ENCODE results near the gene PPIP5K2.
"Not testable (repeated sequence)": the region's sequence is repeated elsewhere in the genome, so short reads cannot be mapped to it uniquely, and the experiment has no call there.

PPIP5K2 gene

GRCh38 chr5:103207653-103208052, 87.6 kb downstream of the PPIP5K2 start:
- no peak for DNase-seq (ENCODE audit: low read depth, low spot score)

GRCh38 chr5:103208460-103208859, 88.4 kb downstream of the PPIP5K2 start:
- DNase-seq (ENCODE audit: low read depth, low spot score), result no peak

DNA sequence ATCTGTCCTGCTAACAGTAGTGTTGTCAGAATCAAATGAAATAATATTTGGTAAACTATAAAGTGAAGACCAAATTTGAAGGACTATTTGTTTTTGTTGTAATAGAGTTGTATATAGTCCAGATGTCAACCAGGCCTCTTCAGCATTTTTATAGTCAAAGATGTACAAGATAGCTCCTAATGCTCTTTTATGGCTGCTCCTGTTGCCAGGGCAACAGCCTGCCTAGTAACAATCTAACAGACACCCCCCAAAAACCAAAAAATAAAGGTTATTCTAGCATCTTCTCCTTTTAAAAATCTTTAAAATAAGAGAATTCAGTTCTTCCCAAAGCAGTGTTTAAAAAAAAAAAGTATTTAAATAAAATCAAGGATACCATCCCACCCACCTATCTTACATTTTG, 89.0 kb downstream of the PPIP5K2 start:
- no peak for DNase-seq (ENCODE audit: low read depth, low spot score)

- no peak for DNase-seq (ENCODE audit: low read depth, low spot score)
Observed at GRCh38 chr5:103210952-103211351, 90.9 kb downstream of the PPIP5K2 start.

- no peak for DNase-seq (ENCODE audit: low read depth, low spot score)
Observed at GRCh38 chr5:103211576-103212561, 91.8 kb downstream of the PPIP5K2 start.

GRCh38 chr5:103216137-103216536, 96.0 kb downstream of the PPIP5K2 start:
- DNase-seq (ENCODE audit: low read depth, low spot score), result no peak

DNA sequence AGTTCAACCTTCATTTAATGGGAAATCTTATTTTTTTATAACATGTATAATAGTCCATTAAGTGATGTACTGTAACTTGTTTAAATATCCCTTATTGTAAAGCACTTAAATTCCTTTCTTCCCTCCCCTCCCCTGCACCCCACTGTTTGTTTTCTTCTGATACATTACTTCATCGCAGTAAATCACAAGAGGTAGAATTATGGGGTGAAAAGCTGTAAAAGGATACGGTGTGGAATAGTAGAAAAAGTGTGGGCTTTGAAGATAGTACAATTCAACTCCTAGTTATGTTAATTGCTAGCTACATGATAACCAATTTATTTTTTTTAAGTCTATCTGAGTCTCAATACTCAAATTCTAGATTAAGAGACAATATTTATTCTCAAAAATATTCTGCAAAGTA, 96.6 kb downstream of the PPIP5K2 start:
- DNase-seq (ENCODE audit: low read depth, low spot score), result no peak

GRCh38 chr5:103217101-103217500, 97.0 kb downstream of the PPIP5K2 start:
- no peak for DNase-seq (ENCODE audit: low read depth, low spot score)

DNA sequence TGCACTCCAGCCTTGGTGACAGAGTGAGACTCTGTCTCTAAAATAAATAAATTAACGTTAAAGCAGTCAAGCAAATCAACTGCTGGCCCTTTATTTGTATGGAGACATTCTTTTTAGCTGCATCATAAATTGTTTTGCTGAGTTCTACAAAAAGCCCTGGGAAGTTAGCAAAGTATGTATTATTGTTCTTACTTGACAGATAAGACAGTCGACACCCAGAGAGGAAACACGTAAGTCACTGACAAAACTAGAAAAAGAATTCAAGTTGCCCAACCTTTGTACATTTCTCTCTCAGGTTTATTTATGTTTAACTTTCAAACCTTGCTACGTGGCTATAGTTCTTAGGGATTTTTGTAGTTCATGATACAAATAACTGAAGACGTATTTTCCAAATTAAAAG, 98.1 kb downstream of the PPIP5K2 start:
- DNase-seq (ENCODE audit: low read depth, low spot score), result no peak

DNA sequence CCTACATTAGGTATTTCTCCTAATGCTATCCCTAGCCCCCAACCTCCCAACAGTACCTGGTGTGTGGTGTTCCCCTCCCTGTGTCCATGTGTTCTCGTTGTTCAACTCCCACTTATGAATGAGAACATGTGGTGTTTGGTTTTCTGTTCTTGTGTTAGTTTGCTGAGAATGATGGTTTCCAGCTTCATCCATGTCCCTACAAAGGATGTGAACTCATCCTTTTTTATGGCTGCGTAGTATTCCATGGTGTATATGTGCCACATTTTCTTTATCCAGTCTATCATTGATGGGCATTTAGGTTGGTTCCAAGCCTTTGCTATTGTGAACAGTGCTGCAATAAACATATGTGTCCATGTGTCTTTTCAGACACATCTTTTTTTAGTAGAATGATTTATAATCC, 99.0 kb downstream of the PPIP5K2 start:
- not testable (repeated sequence) for DNase-seq (ENCODE audit: low read depth, low spot score)

DNA sequence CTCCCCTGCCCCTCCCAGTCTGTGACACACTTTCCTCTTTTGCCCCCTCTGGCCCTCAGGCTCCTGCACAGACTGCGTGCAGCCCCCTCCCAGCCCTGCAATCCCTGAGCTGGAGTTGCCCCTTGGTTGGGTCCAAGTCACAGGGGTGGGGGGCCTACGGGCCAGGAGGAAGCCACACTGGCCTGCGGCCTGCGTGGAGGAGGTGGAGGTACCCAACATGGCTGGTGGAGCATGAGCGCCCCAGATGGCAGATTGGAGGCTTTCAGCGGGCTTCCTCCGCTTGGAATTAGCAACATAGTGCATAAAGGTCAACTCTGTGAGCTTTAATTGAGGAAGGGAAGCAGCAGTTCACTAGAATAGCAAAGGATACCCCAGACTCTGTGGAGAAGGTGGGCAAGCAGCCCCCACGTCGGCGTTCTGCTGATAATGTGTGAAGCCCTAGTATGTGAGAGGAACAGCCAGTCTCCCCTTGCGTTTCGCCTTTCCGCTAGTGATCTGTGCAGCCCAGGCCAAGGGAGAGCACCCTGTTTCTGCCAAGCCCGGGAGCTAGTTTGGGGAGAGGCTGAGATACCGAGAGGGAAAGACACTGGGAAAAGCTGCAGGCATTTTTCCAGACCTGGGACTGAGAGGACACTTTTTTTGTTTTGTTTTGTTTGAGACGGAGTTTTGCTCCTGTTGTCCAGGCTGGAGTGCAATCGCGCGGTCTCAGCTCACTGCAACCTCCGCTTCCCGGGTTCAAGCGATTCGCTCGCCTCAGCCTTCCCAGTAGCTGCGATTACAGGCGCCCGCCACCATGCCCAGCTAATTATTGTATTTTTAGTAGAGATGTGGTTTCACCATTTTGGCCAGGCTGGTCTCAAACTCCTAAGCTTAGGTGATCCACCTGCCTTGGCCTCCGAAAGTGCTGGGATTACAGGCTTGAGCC, 103.2 kb downstream of the PPIP5K2 start:
- DNase-seq (ENCODE audit: low read depth, low spot score), result no peak

DNA sequence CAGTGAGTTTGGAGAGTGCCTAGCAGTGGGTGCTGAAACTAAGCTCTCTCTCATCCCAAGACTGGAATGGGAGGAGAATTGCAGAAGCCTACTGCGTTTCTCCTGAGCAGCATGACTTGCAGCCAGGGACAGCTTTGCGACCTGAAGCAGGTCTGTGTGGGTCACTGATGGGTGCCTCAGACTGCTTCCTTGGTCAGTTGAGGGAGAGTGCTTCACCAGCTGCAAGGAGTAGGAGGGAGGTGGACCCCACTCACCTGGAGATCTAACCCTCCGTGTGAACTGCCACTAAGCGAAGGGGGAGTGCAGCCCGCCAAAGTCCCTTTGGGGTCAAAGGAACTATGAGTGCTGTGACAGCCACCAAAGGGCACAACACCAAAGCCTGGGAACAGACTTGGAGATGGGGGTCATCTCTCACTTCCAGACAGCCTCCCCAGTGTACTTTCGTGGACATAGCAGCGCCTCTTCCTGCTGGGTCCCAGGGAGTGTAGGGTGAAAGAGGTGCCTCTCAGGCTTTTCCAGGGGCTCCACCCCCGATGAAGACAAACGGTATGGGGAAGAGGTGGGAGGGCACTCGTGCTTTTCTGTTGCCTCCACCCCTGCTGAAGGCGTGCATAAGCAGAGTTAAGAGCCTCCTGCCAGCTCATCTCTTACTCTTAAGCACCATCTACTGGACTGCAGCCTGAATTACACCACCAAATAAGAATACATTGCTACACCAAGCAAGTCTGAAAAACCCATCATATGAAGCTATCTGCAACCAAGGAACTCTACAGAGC, 104.2 kb downstream of the PPIP5K2 start:
- DNase-seq (ENCODE audit: low read depth, low spot score), result no peak

DNA sequence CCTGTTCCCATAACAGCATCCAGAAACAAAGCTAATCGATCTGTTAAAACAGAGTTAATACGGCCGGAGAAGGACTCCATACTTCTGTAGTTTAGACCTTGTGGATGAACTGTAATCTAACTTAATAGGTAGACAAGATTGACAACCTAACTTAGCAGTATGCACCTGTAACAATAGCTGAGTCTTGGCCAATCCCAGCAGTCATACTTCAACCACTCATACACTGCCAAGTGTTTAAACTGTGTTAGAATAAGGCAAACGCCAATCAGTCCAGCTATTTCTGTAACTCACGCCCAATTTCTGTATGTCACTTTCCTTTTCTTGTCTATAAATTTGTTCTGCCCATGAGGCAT, 104.8 kb downstream of the PPIP5K2 start:
- DNase-seq (ENCODE audit: low read depth, low spot score), result no peak

GRCh38 chr5:103228061-103228460, 108.0 kb downstream of the PPIP5K2 start:
- no peak for DNase-seq (ENCODE audit: low read depth, low spot score)

GRCh38 chr5:103228588-103228987, 108.5 kb downstream of the PPIP5K2 start:
- DNase-seq (ENCODE audit: low read depth, low spot score), result no peak

GRCh38 chr5:103232393-103232999, 112.4 kb downstream of the PPIP5K2 start:
- no peak for DNase-seq (ENCODE audit: low read depth, low spot score)

DNA sequence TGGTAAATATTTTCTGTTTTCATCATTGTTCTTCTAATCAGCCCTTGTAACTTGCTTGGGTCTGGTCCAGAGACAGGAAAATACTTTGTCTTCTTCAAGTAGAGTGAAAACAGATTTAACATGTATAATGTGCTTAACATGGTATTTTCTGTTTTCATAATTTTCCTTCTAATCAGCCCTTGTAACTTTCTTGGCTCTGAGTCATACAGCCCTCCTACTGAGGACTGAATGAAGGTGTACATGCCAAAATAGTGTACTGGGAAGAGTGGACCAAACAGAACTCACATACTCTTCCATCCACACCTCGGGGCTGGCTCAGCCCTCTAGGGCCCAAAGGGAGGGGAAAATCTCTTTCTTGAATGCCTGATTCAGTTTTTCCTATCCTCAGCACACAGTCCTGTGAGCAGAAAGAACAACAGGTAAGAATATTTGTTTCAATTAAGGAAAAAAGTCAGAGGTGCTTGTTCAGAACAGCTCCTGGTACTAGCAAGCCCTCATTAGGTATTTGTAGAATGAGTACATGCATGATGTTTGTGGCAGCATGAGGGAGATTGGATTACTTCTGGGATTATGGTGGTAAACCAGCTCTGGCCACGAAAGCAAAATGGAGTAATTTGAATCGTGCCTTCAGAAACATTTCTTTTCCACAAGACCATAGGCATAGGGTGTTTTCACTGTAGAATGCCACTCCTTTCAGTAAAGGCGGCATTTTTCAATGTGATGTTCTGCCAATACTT, 114.3 kb downstream of the PPIP5K2 start:
- DNase-seq (ENCODE audit: low read depth, low spot score), result no peak

DNA sequence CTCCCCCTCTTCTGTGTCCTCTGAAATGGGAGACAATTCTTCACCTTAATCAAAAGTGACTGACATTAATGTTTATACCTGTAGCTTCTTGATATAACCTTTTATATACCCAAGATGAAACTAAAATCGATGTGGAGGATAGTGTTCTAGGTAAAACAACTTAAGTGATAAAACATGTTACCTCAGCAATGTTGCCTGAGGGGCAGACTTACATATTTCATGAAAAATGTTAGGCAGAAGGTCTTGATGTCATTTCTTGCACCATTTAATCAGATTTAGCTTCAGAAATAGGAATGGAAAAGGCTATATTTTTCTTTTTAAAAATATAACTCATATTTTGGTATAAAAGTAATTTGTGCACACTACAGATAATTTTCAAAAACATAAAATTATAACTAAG, 115.8 kb downstream of the PPIP5K2 start:
- DNase-seq (ENCODE audit: low read depth, low spot score), result no peak

GRCh38 chr5:103237778-103238177, 117.7 kb downstream of the PPIP5K2 start:
- DNase-seq (ENCODE audit: low read depth, low spot score), result no peak

GRCh38 chr5:103243665-103244064, 123.6 kb downstream of the PPIP5K2 start:
- DNase-seq (ENCODE audit: low read depth, low spot score), result no peak

DNA sequence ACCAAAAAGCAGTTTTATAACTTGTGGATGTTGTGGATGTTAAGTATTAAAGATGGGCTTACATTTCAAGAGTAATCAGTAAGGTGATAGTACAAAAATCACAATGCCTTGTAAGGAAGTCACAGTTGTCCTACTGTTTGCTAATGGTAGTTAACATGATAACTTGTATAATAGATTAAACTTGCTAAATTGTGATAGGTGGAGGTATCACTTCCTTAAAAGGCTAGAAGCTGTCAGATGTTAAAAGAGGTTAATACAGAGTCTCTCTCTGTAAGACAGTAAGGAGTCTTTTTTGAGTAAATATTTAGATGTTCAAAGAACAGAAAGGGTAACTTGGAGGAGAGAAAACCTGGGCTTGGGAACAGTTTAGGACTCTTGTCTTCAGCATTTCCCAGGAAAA, 124.3 kb downstream of the PPIP5K2 start:
- no peak for DNase-seq (ENCODE audit: low read depth, low spot score)

All from activated naive CD8-positive, alpha-beta T cell treated with anti-CD3 and anti-CD28 coated beads, Interleukin-2, amount 50 U/mL, for 16 hours (primary cell).